ENCODE data around the gene STK38. TPM values are rescaled to one million over a fixed set of nuclear protein-coding genes. Genes with fewer than 3 reads are reported as not detected.
A peak's percentile ranks its signal among the peaks of the same experiment; 100 is the strongest.

Gene STK38
- total RNA-seq, 2 donors from 2014 or later = 55.9 to 83.4 TPM

- no peaks in the 10 kb centered on the region for H3K36me3 ChIP-seq
- no peak overlapping the region for H3K27ac ChIP-seq
- no peak for DNase-seq
- no peak for TF ChIP-seq CTCF (IDR thresholded peaks at IDR 0.05)
- no peak overlapping the region for H3K4me3 ChIP-seq
- no peaks in the 10 kb centered on the region for H3K4me1 ChIP-seq
- H3K27me3 ChIP-seq = no peaks in the 10 kb centered on the region
- intact Hi-C loops (cut with DNase I) = loop anchor here (5.0 kb wide), 1 partner anchor 44 kb away; the partner anchor contains the start of gene SRSF3
- H3K9me3 ChIP-seq = no peaks in the 10 kb centered on the region
- H3K9ac ChIP-seq (ENCODE audit: low read depth in 2 of 2, low read length in 2 of 2) = peak overlapping the region in 1 of 2 donors; percentile 0
Measured at GRCh38 chr6:36548401-36548743, 1.1 kb upstream of the STK38 start.

GRCh38 chr6:36547646-36548400, 544 bp upstream of the STK38 start:
- Histone ChIP-seq H3K9me3 (no peaks in the 10 kb centered on the region), H3K27me3 (no peaks in the 10 kb centered on the region), H3K27ac (peak overlapping the region; percentile 95), H3K4me3 (peak overlapping the region; percentile 80), H3K4me1 (no peaks in the 10 kb centered on the region), H3K36me3 (no peaks in the 10 kb centered on the region), H3K9ac (ENCODE audit: low read depth in 2 of 2, low read length in 2 of 2) (peak overlapping the region in 1 of 2 donors; percentile 98)
- no peak for DNase-seq
- TF ChIP-seq CTCF (IDR thresholded peaks at IDR 0.05) = no peak
- intact Hi-C loops (cut with DNase I) = loop anchor here (5.0 kb wide), 1 partner anchor 44 kb away; the partner anchor contains the start of gene SRSF3

GRCh38 chr6:36546308-36546919, 865 bp downstream of the STK38 start:
- Histone ChIP-seq H3K27me3 (no peaks in the 10 kb centered on the region), H3K9ac (ENCODE audit: low read depth in 2 of 2, low read length in 2 of 2) (peak overlapping the region; percentile 98 to 99), H3K4me3 (peak overlapping the region; percentile 80), H3K36me3 (no peaks in the 10 kb centered on the region), H3K27ac (peak overlapping the region; percentile 95), H3K4me1 (no peaks in the 10 kb centered on the region), H3K9me3 (no peaks in the 10 kb centered on the region)
- DNase-seq = peak; percentile 34
- TF ChIP-seq CTCF (IDR thresholded peaks at IDR 0.05) = no peak
- intact Hi-C loops (cut with DNase I) = loop anchor here (5.0 kb wide), 1 partner anchor 46 kb away; the partner anchor contains the start of gene SRSF3

- no peak for DNase-seq
- no peaks in the 10 kb centered on the region for H3K27me3 ChIP-seq
- no peak for TF ChIP-seq CTCF (IDR thresholded peaks at IDR 0.05)
- H3K4me3 ChIP-seq = peak overlapping the region; percentile 80
- intact Hi-C loops (cut with DNase I) = loop anchor here (5.0 kb wide), 1 partner anchor 46 kb away; the partner anchor contains the start of gene SRSF3
- no peaks in the 10 kb centered on the region for H3K4me1 ChIP-seq
- H3K27ac ChIP-seq = peak overlapping the region; percentile 95
- peak overlapping the region; percentile 98 to 99 for H3K9ac ChIP-seq (ENCODE audit: low read depth in 2 of 2, low read length in 2 of 2)
- H3K36me3 ChIP-seq = no peaks in the 10 kb centered on the region
- no peaks in the 10 kb centered on the region for H3K9me3 ChIP-seq
Measured at GRCh38 chr6:36545767-36546307, 1.4 kb downstream of the STK38 start.

GRCh38 chr6:36544228-36544627, 3.1 kb downstream of the STK38 start:
- intact Hi-C loops (cut with DNase I) = no loop called here
- Histone ChIP-seq H3K4me3 (no peak overlapping the region), H3K9ac (ENCODE audit: low read depth in 2 of 2, low read length in 2 of 2) (no peak overlapping the region), H3K36me3 (peaks cover 7% of the 10 kb centered on the region), H3K27ac (peak overlapping the region; percentile 95), H3K4me1 (no peaks in the 10 kb centered on the region), H3K27me3 (no peaks in the 10 kb centered on the region), H3K9me3 (no peaks in the 10 kb centered on the region)
- DNase-seq = peak; percentile 35
- no peak for TF ChIP-seq CTCF (IDR thresholded peaks at IDR 0.05)

Measured in colonic mucosa (tissue), 4 donors.